Activated naive CD8-positive, alpha-beta T cell treated with anti-CD3 and anti-CD28 coated beads, Interleukin-2, amount 50 U/mL, for 16 hours (primary cell): ENCODE data around the gene VMP1.
"Not testable (repeated sequence)": the region's sequence is repeated elsewhere in the genome, so short reads cannot be mapped to it uniquely, and the experiment has no call there.

Experiments used
- DNase-seq: peaks from one replicate; pipeline ENCODE4 v3.0.0-alpha.2; 2020; ENCODE audit warnings: low read depth, low spot score

The VMP1 gene

GRCh38 chr17:59811209-59811608 lies 103.8 kb downstream of the VMP1 start:
- DNase-seq: no peak

- no peak for DNase-seq
Observed at GRCh38 chr17:59812139-59812538, 104.7 kb downstream of the VMP1 start.

GRCh38 chr17:59814276-59814675 lies 106.8 kb downstream of the VMP1 start:
- DNase-seq: no peak

GRCh38 chr17:59814685-59815084 lies 107.2 kb downstream of the VMP1 start:
- no peak for DNase-seq

- no peak for DNase-seq
Observed at GRCh38 chr17:59815965-59816364, 108.5 kb downstream of the VMP1 start.

GRCh38 chr17:59825533-59826322 lies 118.3 kb downstream of the VMP1 start:
- DNase-seq: no peak

- DNase-seq: no peak
Observed at GRCh38 chr17:59826706-59827453, 119.4 kb downstream of the VMP1 start.

- no peak for DNase-seq
Observed at GRCh38 chr17:59827721-59828477, 120.4 kb downstream of the VMP1 start.

- no peak for DNase-seq
Observed at GRCh38 chr17:59828478-59828760, 121.0 kb downstream of the VMP1 start.

- not testable (repeated sequence) for DNase-seq
Observed at GRCh38 chr17:59828819-59829216, 121.4 kb downstream of the VMP1 start.

- no peak for DNase-seq
Observed at GRCh38 chr17:59829217-59830006, 122.0 kb downstream of the VMP1 start.

- DNase-seq: no peak
Observed at GRCh38 chr17:59830007-59830630, 122.7 kb downstream of the VMP1 start.

GRCh38 chr17:59830846-59831486 lies 123.5 kb downstream of the VMP1 start:
- no peak for DNase-seq

GRCh38 chr17:59832883-59833379 lies 125.5 kb downstream of the VMP1 start:
- no peak for DNase-seq

GRCh38 chr17:59837308-59838051 lies 130.0 kb downstream of the VMP1 start:
- no peak for DNase-seq

- DNase-seq: no peak
Observed at GRCh38 chr17:59838052-59838916, 130.8 kb downstream of the VMP1 start.

GRCh38 chr17:59839651-59840328 lies 132.3 kb downstream of the VMP1 start:
- DNase-seq: no peak
